Cerebellar nuclear complex (tissue), 1 donor: ENCODE results near the gene CFAP20DC.
"Not testable (repeated sequence)": the region's sequence is repeated elsewhere in the genome, so short reads cannot be mapped to it uniquely, and the experiment has no call there.

Experiments used
- DNase-seq, 2 experiments: peaks; one replicate each; lab custom pipeline; 2025; lab: John Stamatoyannopoulos, UW

CFAP20DC gene

DNA sequence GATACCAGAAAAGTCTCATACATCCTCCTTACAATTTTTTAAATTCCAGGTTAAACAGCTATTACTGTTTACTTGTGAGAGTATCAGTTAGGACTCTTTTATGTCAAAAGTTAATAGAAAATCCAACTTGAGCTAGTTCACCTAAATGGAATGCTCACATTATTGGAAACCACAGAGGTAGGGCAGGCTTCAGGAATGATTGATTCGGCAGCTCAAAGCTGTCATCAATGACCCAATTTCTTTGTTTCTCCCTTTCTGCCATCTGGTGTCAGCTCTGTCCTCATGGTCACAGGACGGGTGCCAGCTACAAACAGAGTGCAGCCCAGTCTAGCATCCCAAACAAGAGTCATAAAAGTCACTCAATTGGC lies 32.2 kb downstream of the CFAP20DC start:
- DNase-seq = no peak

DNA sequence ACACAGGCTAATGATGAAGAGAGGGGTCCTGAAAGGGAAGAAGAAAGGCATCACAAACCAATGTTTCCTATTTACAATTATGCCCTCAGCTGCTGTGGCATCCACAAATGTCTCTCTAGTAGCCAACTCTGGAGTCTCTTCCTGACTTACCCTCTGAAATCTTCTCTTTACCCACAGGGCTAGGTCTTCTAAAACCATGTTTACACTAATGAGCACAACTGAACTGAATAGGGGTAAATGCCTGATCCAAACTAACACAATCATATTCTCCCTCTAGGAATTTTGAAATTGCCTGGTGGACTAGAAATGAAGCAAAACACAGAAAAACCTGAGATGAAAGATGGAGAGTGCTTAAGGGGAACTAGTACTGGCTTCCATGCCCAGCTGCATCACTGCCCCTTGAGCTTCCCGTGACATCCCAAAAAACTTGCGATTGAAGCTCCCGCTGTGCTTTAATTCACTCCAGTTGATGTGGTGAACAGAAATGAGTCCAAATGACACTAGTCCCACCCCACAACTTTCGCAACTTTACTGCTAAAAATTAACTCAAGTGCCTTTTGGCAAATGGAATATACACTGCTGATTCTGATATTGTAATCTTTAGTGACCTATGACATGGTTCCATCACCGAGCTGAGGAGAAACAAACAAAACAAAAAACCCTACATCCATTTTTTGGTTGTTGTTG lies 32.8 kb downstream of the CFAP20DC start:
- DNase-seq = no peak

DNA sequence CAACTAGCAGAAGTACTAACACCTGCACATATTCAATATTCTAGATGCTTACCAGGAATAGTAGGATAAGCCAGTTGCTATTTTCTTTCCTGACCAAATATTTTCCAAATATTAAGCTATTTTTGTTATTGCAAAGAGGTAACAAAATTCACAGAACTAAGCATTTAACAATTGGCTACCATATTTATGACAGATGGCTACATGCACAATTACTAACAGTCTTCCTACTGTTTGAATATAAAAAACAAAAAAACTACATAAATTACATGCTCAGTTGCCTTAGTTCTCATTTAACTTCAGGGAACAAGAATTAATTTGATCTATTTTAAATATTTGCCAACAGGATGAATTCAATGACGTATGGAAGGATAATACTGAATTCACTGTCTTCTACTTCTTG lies 36.2 kb downstream of the CFAP20DC start:
- no peak for DNase-seq

DNA sequence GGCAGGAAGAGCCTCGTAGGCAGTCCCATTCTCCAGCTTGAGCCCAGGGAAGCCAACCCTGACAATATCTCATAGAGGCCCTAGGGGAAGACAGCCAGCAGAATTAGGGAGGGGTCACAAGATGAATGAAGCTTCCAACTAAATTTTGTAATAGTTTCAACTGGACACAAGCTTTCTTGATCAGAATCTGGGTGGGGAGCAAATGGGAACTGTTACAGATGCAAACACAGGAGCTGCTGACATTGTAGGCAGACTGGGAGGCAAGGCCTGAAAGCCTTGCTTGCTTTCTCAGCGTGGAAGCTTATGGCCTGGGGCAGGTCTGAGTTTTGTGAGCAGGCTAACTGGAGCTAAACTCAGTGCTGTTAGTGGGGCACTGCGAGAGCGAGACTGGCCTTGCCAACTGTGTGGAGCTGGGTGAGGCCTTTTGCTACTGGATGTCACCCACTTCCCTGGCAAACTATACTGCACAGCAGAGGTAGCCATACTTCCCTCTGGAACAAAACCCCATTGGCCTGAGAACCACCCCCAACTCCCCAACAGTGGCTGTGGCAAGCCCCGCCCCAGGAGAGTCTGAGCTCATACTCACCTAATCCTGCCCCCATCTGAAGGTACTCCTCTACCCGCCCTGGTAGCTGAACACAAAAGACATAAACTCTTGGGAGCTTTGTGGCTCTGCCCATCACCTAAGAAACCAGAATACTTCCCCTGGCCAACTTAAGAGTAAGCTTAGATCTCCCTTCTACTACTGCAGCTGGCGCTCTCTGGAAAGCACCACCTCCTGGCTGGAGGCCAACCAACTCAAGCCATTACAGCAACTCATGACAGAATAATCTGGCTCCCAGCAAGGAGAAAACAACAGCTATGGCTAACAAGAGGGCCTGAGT lies 42.9 kb downstream of the CFAP20DC start:
- DNase-seq = no peak

DNA sequence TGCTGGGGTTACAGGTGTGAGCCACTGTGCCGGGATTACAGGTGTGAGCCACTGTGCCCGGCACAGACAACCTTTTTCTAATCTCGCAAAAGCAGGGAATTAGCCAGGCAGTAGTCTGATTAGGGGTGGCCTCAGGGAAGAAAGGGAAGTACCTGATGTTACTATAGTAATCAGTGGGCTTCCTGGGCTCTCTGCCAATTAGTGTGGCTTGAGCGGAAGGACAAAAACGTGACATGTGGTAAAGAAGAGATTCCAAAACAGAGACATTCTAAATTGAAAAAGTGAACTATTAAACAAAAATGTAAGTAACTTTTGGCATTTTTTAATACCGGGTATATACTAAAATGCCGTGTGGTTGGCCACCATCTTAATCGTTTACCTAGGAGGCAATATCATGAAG lies 48.1 kb downstream of the CFAP20DC start:
- no peak for DNase-seq

DNA sequence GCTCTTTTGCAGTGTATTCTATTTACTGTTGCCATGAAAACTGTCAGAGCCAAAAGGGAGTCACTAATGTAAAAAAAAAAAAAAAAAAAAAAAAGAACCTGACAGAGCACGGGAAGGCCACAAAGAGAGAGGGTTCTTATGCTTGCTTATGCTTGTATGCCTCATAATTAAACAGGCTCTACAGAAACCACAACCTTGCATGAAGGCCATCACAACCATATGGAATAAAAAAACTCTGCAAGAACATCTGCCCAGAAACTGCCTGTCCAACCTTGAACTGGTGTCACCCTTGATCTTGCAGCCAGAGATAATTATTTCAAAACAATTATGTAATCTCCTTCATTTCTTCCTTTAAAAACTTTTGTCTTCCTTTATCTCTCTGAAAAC lies 50.1 kb downstream of the CFAP20DC start:
- DNase-seq = no peak

DNA sequence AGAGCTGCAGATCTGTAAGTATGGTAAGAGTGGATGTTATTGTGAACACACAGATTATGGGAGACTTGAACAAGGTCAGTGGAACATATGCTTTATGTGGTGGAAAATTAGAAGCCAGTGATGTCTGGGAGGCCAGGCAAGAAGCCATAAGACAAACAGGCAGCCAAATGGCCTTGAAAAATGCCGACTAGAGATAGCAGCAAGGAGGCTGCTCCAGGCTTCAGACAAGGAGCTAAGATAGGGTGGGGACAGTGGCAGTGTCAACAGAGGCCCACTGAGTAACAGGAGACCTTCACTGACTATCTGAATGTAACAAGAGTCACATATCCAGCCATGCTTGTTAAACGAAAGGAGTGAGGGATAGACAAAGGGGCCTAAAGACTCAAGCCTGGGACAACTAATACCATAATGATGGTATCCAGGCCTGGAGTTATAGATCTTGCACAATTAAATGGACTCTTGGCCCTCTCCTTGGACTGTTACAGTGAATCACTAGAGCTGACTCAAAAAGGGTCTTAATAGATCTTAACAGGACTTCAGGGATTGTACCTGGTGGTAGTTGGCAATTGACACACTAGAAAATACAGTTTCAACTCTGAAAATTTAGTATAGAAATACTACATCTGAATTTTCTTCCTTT lies 50.6 kb downstream of the CFAP20DC start:
- DNase-seq = no peak

DNA sequence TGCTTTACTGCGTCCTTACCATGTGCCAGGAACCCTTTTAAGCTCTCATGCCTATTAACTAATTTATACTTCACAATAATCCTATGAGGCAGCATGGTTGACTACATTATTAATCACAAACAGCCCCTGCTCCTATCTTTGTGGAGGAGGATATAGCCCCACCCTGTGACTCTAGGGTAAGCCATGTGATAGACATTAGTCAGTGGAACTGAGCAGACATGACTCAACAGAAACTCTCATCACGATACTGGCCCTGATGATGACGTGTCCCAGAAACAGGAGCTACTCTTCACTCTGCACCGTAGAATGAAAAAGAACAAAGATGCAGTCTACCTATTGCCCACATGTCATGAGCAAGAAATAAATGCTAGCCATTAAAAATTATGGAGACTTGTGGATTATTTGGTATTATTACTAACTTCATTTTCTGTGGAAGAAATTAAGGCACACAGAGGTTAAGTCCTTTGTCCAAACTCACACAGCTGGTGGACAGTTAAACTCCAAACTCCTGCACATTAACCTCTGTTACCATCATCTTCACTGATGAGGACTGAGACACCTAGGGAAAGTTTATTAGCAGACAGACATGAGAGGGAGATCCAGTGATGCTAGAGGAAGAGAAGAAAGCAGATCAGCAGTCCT lies 51.2 kb downstream of the CFAP20DC start:
- DNase-seq = no peak

DNA sequence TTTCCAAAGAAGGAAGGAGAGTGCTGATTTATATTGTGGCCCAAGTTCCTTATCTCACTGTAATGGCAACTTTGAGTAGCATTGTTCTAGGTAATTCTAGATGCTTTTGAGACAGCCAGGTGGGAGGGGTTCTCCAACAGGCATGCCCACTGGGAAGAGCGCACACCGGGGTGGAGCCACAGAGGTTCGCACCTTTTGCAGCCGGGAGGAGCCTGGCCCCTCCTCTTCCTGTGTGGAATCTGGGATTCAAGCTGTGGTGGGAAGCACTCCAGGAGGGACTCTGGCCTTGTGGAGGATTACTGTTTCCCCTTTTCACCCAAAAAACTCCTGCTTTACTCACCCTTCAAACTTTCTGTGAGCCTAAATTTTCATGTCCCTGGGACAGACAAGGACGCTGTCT lies 53.1 kb downstream of the CFAP20DC start:
- DNase-seq = no peak

DNA sequence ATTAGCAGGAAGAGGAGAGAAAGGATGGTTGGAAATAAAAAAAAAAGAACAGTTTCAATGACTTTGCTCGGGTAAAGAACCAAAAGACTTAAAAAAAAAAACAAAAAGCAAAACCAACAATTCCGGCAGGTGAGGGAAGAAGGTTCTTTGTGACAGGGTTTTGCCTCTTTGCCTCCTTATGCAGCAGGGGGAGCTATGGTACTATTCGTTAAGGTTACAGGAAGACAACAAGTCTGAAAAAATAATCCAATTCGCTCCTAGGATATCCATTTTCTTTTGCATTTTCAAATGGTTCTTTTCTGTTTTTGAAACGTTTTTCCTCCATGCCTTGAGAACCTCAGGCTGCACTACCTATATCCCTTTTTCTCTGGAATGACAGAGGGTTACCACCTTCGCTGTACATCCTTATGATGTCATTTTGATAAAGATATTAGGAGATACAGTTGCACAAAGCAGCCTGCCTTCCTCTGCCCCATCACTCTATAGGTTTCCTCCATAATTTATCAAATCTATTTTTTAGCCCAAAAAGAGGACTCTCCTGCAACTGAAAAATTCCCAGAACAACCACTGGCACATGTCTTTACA lies 55.0 kb downstream of the CFAP20DC start:
- no peak for DNase-seq

DNA sequence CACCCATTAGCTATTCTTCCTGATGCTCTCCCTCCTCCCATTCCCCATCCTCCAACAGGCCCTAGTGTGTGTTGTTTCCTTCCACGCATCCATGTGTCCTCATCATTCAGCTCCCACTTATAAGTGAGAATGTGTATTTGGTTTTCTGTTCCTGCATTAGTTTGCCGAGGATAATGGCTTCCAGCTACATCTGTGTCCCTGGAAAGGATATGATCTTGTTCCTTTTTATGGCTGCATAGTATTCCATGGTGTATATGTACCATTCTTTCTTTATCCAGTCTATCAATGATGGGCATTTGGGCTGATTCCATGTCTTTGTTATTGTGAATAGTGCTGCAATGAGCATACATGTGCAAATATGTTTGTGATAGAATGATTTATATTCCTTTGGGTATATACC lies 56.3 kb downstream of the CFAP20DC start:
- no peak for DNase-seq

DNA sequence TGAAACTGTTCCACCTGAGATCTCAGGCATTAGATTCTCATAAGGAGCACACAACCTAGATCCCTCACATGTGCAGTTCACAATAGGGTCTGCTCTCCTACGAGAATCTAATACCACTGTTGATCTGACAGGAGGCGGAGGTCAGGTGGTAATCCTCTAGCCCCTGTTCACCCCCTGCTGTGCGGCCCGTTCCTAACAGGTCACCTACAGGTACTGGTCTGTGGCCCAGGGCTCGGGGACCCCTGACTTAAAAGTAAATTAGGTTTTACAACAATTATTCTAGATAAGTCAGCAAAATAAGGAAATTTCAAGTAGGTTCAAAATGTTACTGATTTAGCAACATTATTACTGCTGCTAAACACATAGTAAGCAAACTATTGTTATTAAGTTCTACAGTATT lies 58.2 kb downstream of the CFAP20DC start:
- DNase-seq = no peak

DNA sequence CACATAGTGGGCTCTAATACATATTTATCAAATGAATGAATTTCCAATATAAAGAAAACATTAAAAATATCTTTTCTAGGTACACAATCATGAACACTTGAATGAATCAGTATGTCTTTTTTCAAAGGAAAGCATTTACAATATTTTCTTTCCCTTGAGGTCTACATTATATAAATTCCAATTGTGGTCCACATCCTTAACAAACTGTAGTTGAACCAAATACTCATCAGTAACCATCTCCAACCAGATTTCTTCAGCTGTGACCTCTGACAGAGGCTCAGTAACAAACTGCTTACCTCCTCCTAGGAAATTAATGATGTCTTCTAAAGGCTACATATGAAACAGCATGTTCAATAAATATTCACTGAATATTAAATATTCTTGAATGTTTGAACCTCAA lies 58.8 kb downstream of the CFAP20DC start:
- DNase-seq = no peak

DNA sequence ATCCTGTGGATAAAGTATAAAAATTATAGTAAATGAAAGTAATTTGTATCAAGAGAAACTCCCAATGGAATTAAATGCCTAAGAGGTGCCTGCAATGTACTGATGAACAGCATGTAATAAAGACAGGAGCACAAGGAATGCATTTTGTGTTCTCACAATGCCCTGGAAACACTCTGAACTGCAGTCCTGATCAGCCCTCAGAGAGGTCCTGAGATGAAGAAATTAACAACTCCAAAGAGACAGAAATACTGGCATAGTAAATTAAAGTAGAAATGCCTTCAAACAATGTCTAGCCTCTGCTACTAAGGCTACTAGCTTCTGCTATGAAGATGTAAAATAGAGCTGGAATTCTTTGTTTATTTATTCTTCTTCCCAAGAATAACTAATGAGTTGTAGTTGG lies 59.9 kb downstream of the CFAP20DC start:
- DNase-seq = no peak

DNA sequence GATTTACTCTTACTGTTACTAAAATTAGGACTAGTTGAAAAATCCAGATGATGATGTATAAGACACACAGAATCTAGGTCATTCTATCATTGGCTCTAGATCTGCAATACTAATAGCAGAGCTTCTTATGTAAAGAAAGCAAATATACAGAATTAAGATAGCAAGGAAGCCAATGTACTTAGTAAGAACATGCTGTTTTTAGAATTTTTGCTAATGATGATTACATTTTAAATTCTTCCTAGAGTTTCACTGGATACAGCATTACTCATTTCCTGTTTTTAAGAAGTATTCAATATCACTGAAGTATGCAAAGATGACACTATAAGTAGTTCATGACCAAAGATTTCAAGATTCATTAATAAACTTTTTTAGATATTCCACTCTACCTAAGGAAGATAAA lies 60.7 kb downstream of the CFAP20DC start:
- no peak for DNase-seq

DNA sequence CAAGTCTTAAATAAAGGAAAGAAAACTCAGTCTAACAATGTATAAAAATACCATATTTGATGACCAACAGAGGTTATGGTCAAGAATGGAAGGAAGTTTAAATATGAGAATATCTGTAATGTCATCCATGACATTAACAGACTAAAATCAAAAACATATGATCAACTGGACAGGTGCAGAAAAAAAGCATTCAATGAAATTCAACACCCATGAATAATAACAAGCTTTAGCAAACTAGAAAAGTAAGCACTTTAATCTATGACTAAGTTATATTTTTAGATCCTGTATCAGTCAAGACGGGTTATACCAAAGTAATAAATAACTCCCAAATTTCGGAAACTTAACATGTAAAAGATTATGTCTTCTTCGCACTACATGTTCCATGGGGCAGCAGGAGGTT lies 61.8 kb downstream of the CFAP20DC start:
- no peak for DNase-seq

DNA sequence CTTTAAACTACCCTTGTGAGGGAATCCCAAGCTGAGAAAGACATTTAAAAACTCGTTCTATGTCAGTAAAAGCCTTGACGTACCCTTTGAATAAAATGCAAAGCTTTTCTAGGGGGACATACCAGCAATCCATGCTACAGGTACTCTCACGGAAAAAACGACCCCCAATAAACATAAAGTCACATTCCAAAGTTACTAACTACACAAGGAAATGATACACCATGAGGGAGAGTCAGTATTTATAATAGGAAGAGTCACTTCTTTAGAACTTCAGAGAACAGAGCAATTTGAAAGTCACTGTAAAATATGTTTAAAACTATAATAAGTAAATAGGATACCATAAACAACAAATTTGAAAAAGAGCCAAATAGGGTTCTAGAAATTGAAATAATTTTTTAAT lies 63.2 kb downstream of the CFAP20DC start:
- no peak for DNase-seq

DNA sequence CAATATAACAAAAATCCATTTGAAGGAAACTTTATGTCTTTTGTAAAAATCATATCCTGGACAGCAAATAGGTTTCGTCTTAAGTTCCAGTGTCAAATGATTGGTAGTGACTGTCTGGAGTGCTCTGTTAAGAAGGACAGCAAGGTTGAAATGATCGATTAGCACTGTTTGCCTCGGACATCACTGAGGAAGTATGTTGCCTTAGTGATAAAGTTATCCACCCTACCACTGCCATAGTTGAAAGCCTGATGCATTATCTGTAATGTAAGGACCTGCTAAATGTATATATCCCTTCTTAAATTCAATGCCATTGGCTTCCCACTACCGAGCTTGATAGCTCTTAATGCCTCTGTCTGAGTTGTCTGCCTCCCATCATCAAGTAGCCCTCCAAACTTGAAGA lies 70.0 kb downstream of the CFAP20DC start:
- DNase-seq = no peak

DNA sequence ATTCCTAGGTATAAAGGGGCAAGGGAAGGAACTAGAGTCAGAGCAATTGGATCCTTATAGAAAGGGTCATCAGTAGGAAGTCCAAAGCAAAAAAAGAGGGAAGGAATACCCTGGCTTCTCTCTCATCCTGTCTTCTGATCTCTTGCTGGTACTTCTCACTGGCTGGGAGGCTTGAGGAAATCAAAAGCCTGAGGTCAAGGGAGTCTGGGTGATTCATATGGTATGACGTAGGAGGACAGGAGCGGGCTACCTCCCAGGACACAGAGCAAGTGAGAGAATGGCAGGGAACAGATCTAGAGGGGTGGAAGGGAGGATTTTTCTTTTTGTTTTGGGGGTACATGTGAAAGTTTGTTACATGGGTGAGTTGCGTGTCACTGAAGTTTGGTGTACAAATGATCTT lies 76.0 kb downstream of the CFAP20DC start:
- DNase-seq = no peak

DNA sequence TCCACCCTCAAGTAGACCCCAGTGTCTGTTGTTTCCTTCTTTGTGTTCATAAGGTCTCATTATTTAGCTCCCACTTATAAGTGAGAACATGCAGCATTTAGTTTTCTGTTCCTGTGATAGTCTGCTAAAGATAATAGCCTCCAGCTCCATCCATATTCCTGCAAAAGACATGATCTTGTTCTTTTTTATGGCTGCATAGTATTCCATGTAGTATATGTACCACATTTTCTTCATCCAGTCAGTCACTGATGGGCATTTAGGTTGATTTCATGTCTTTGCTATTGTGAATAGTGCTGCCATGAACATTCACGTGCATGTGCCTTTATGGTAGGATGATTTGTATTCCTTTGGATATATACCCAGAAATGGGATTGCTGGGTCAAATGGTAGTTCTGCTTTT lies 82.0 kb downstream of the CFAP20DC start:
- not testable (repeated sequence) for DNase-seq

DNA sequence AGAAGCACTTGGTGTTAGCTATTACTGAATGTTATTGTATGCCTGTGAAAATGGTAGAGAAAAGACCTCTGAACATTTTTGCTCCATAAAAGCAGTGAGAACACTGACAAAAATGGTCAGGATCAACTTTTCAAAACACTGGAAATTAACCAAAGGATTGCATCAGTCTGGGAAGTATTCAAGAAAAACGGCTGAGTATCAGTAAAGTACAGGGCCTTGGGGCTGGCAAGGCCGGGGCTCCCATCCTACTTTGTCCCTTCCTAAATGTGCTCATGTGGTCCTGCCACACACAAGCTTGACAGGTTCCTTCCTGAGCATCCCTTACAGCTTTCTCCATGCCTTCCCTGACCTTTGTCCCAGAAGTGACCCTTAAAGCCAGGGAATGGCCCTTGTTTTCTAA lies 84.0 kb downstream of the CFAP20DC start:
- DNase-seq = no peak

DNA sequence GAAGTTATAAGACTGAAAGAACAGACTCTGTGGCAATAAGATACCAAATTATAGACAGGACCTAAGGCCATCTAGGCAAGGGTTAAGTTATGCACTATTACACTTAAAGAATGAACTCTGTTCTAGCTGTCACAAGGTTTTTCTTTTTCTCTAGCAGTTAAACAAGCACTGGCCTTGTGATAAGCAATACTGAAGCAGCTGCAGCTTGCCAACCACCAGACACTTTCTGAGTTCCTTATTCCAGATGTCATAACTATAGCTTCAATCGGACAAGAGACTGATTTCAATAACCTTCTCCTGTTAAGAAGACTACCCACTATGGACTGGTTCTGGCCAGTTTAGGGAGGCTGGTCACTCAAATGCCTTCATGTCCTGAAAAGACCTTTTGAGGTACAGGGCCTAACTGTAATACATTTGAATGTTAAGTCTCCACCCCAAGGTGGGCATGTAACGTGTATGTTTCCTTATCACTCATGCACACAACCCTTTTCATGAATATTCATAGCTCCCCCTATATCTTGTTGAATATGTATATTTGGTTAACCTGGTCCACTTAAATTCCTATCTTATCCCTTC lies 85.8 kb downstream of the CFAP20DC start:
- no peak for DNase-seq
